Mammary epithelial cell (primary cell): ENCODE results near the gene ALDH3B2.
"Not testable (repeated sequence)": the region's sequence is repeated elsewhere in the genome, so short reads cannot be mapped to it uniquely, and the experiment has no call there.

Experiments
- EZH2 ChIP-seq: IDR thresholded peaks from 2 replicates; pipeline ENCODE4 v1.6.1; 2012; ENCODE audit warnings: low read length, inconsistent platforms, borderline replicate concordance
- TF ChIP-seq, protein P1 (sequence below), 2 donors: IDR thresholded peaks in 1 of 2; conservative IDR thresholded peaks in 1 of 2; 2 replicates each; pipeline ENCODE4 v1.5.1; 2011 to 2012; ENCODE audit warnings: inconsistent platforms in 2 of 2, low read length in 2 of 2, mild to moderate bottlenecking in 2 of 2, control low read depth in 1 of 2, low read depth in 1 of 2; ENCODE audit not compliant: insufficient read depth in 1 of 2; ENCODE audit errors: extremely low read depth in 1 of 2

DNA sequence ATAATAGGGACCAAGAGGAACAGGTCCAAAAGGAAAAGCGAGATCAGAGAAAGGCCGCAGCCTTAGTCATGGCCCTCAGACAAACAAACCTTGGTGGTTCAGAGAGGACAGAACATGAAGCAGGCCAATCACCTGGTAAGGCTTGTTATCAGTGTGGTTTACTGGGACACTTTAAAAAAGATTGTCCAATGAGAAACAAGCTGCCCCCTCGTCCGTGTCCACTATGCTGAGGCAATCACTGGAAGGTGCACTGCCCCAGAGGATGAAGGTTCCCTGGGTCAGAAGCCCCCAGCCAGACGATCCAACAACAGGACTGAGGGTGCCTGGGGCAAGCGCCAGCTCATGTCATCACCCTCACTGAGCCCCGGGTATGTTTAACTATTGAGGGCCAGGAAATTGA, 51.5 kb downstream of the ALDH3B2 start:
- not testable (repeated sequence) for TF ChIP-seq EZH2
- TF ChIP-seq, protein P1, sequence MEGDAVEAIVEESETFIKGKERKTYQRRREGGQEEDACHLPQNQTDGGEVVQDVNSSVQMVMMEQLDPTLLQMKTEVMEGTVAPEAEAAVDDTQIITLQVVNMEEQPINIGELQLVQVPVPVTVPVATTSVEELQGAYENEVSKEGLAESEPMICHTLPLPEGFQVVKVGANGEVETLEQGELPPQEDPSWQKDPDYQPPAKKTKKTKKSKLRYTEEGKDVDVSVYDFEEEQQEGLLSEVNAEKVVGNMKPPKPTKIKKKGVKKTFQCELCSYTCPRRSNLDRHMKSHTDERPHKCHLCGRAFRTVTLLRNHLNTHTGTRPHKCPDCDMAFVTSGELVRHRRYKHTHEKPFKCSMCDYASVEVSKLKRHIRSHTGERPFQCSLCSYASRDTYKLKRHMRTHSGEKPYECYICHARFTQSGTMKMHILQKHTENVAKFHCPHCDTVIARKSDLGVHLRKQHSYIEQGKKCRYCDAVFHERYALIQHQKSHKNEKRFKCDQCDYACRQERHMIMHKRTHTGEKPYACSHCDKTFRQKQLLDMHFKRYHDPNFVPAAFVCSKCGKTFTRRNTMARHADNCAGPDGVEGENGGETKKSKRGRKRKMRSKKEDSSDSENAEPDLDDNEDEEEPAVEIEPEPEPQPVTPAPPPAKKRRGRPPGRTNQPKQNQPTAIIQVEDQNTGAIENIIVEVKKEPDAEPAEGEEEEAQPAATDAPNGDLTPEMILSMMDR (conservative IDR thresholded peaks at IDR 0.05 in 1 of 2, IDR thresholded peaks at IDR 0.05 in 1 of 2; ENCODE audit: extremely low read depth in 1 of 2, insufficient read depth in 1 of 2, low read depth in 1 of 2, low read length in 2 of 2), result not testable (repeated sequence)
